Measurements from ENCODE around the gene DNAH7. TPM values are rescaled to one million over a fixed set of nuclear protein-coding genes. Genes with fewer than 3 reads are reported as not detected.

DNAH7 gene
- total and polyA plus RNA-seq, 2 of the 4 experiments (the other 2 are of a cell fraction), result 0.22 to 0.36 TPM

- Histone ChIP-seq H3K4me2 (ENCODE audit: low read depth, low read length) (no peak overlapping the region), H3K9me3 (ENCODE audit: control insufficient read depth, insufficient read depth, low read length) (no peaks in the 10 kb centered on the region), H2BK120ac (ENCODE audit: low read depth, low read length) (no peak overlapping the region), H3K23ac (ENCODE audit: low read depth, low read length) (no peak overlapping the region), H2BK20ac (ENCODE audit: low read depth, low read length) (no peak overlapping the region), H4K91ac (ENCODE audit: insufficient read depth, low read depth, low read length) (no peak overlapping the region), H3K9ac (ENCODE audit: low read depth, low read length) (no peak overlapping the region), H2AFZ (replicated peaks; ENCODE audit: low read length, poor library complexity) (no peak overlapping the region), H4K20me1 (ENCODE audit: insufficient read depth, low read length) (no peaks in the 10 kb centered on the region), H3K36me3 (ENCODE audit: control insufficient read depth, insufficient read depth, low read length) (no peaks in the 10 kb centered on the region), H4K5ac (ENCODE audit: low read depth, low read length) (no peak overlapping the region), H3K79me1 (ENCODE audit: low read depth in 1 of 2, low read length in 2 of 2) (no peaks in the 10 kb centered on the region), H3K18ac (ENCODE audit: low read depth, low read length) (no peak overlapping the region), H2BK15ac (ENCODE audit: low read depth, low read length) (no peak overlapping the region), H3K4ac (ENCODE audit: low read depth, low read length) (no peak overlapping the region), H3K56ac (ENCODE audit: extremely low read depth, insufficient read depth, low read length) (no peak overlapping the region), H3K4me3 (ENCODE audit: insufficient read depth, low read depth, low read length) (no peak overlapping the region), H2BK5ac (ENCODE audit: low read depth, low read length, poor library complexity, severe bottlenecking) (no peak overlapping the region), H3K27me3 (ENCODE audit: control insufficient read depth, insufficient read depth, low read length) (peaks cover 3% of the 10 kb centered on the region), H2AK9ac (replicated peaks; ENCODE audit: low read depth, low read length, poor library complexity) (no peak overlapping the region), H3K9me1 (ENCODE audit: insufficient read depth, low read length) (no peaks in the 10 kb centered on the region), H3K27ac (ENCODE audit: insufficient read depth, low read length) (no peak overlapping the region), H2AK5ac (ENCODE audit: low read depth, low read length) (no peak overlapping the region), H3K4me1 (ENCODE audit: control insufficient read depth, insufficient read depth, low read length) (no peaks in the 10 kb centered on the region), H3K14ac (replicated peaks; ENCODE audit: low read depth, low read length) (no peak overlapping the region), H4K8ac (ENCODE audit: low read depth in 2 of 2, low read length in 2 of 2) (no peak overlapping the region)
- CTCF ChIA-PET, result no interaction called here
- POLR2A ChIA-PET (ENCODE audit: unreplicated experiment), result no interaction called here
- intact Hi-C loops (cut with micrococcal nuclease) (no loop called here), in situ Hi-C loops (cut with MboI; ENCODE audit: low sequenced_read_pairs) (no loop called here), dilution Hi-C loops (cut with HindIII; ENCODE audit: low sequenced_read_pairs, unreplicated experiment) (no loop called here)
- TF ChIP-seq SMC3 (IDR thresholded peaks at IDR 0.05; ENCODE audit: low read depth, low read length) (no peak), CEBPB (IDR thresholded peaks at IDR 0.05; ENCODE audit: low read depth, low read length) (no peak), MAFK (IDR thresholded peaks at IDR 0.05; ENCODE audit: low read depth, low read length) (no peak), FOS (IDR thresholded peaks at IDR 0.05; ENCODE audit: low read depth, low read length) (no peak), POLR2A (IDR thresholded peaks at IDR 0.05; ENCODE audit: low read depth, low read length) (no peak), CTCF (conservative IDR thresholded peaks at IDR 0.05; ENCODE audit: low read depth, low read length) (no peak), BHLHE40 (IDR thresholded peaks at IDR 0.05; ENCODE audit: low read depth, low read length) (no peak), ELK1 (IDR thresholded peaks at IDR 0.05; ENCODE audit: borderline replicate concordance, low read depth, low read length) (no peak)
- BruUV-seq (replicated peaks), result no TSS peak
- no peak for ATAC-seq (ENCODE audit: low read depth)
- no peak for DNase-seq
- WGBS, 2 experiments (ENCODE audit: extremely low coverage in 2 of 2, insufficient read length in 1 of 2), result no CpG with 5 or more reads among the region's 2 CpGs
Observed at GRCh38 chr2:195967336-195967735, 101.3 kb downstream of the DNAH7 start.

Data from IMR-90 (cell line).